Central memory CD8-positive, alpha-beta T cell (primary cell): Measurements from ENCODE around the gene HIPK2.

Source experiments
- ATAC-seq: fragments of 150-1000 bp; cut with Tn5 transposase; replicated peaks from 2 replicates; pipeline ENCODE4 v1.10.0; 2022; ENCODE audit warnings: mild to moderate bottlenecking, moderate FRiP score, moderate number of reproducible peaks; ENCODE audit not compliant: poor library complexity, severe bottlenecking; ENCODE audit errors: extremely low read depth
- DNase-seq, 2 donors: peaks; one replicate each; pipeline ENCODE4 v3.0.0; 2021; ENCODE audit warnings: low spot score in 2 of 2
- H3K27ac Mint-ChIP-seq: one replicate; pipeline ENCODE4 v1.8.0; 2022; ENCODE audit warnings: low read depth, mild to moderate bottlenecking, moderate library complexity, mixed read lengths
- H3K27me3 Mint-ChIP-seq: one replicate; pipeline ENCODE4 v1.8.0; 2022; ENCODE audit warnings: mixed read lengths
- H3K36me3 Mint-ChIP-seq: one replicate; pipeline ENCODE4 v1.8.0; 2022; ENCODE audit warnings: mild to moderate bottlenecking, moderate library complexity, mixed read lengths; ENCODE audit not compliant: insufficient read depth
- H3K4me1 Mint-ChIP-seq: one replicate; pipeline ENCODE4 v1.8.0; 2022; ENCODE audit warnings: mixed read lengths
- H3K4me3 Mint-ChIP-seq: one replicate; pipeline ENCODE4 v1.8.0; 2022; ENCODE audit warnings: mild to moderate bottlenecking, moderate library complexity, mixed read lengths
- H3K9me3 Mint-ChIP-seq: one replicate; pipeline ENCODE4 v1.8.0; 2022; ENCODE audit warnings: mixed read lengths

Gene HIPK2

GRCh38 chr7:139602143-139602722, 175.6 kb downstream of the HIPK2 start:
- no peaks in the 10 kb centered on the region for H3K27me3 Mint-ChIP-seq
- no peaks in the 10 kb centered on the region for H3K4me1 Mint-ChIP-seq
- DNase-seq, result no peak
- ATAC-seq, result no peak
- H3K36me3 Mint-ChIP-seq, result peaks cover 8% of the 10 kb centered on the region
- no peak overlapping the region for H3K27ac Mint-ChIP-seq
- no peaks in the 10 kb centered on the region for H3K9me3 Mint-ChIP-seq
- no peak overlapping the region for H3K4me3 Mint-ChIP-seq

- H3K27ac Mint-ChIP-seq, result no peak overlapping the region
- H3K4me1 Mint-ChIP-seq, result no peaks in the 10 kb centered on the region
- H3K36me3 Mint-ChIP-seq, result peaks cover 8% of the 10 kb centered on the region
- DNase-seq, result no peak
- no peak for ATAC-seq
- no peaks in the 10 kb centered on the region for H3K27me3 Mint-ChIP-seq
- H3K9me3 Mint-ChIP-seq, result no peaks in the 10 kb centered on the region
- H3K4me3 Mint-ChIP-seq, result no peak overlapping the region
These were observed 176.6 kb downstream of the HIPK2 start for GRCh38 chr7:139601176-139601575.

GRCh38 chr7:139600306-139600705, 177.5 kb downstream of the HIPK2 start:
- peaks cover 8% of the 10 kb centered on the region for H3K36me3 Mint-ChIP-seq
- H3K27me3 Mint-ChIP-seq, result no peaks in the 10 kb centered on the region
- H3K4me3 Mint-ChIP-seq, result no peak overlapping the region
- DNase-seq, result no peak
- ATAC-seq, result no peak
- no peaks in the 10 kb centered on the region for H3K9me3 Mint-ChIP-seq
- H3K27ac Mint-ChIP-seq, result no peak overlapping the region
- no peaks in the 10 kb centered on the region for H3K4me1 Mint-ChIP-seq

- Mint-ChIP-seq H3K9me3 (no peaks in the 10 kb centered on the region), H3K27ac (no peak overlapping the region), H3K36me3 (peaks cover 15% of the 10 kb centered on the region), H3K4me1 (no peaks in the 10 kb centered on the region), H3K4me3 (no peak overlapping the region), H3K27me3 (no peaks in the 10 kb centered on the region)
- DNase-seq (no peak), ATAC-seq (no peak)
These were observed 179.2 kb downstream of the HIPK2 start for GRCh38 chr7:139598642-139599041.

- DNase-seq (no peak), ATAC-seq (no peak)
- Mint-ChIP-seq H3K27me3 (no peaks in the 10 kb centered on the region), H3K4me1 (no peaks in the 10 kb centered on the region), H3K4me3 (no peak overlapping the region), H3K36me3 (peaks cover 19% of the 10 kb centered on the region), H3K9me3 (no peaks in the 10 kb centered on the region), H3K27ac (no peak overlapping the region)
These were observed 180.8 kb downstream of the HIPK2 start for GRCh38 chr7:139597028-139597427.

- Mint-ChIP-seq H3K27me3 (no peaks in the 10 kb centered on the region), H3K36me3 (peaks cover 19% of the 10 kb centered on the region), H3K9me3 (no peaks in the 10 kb centered on the region), H3K4me1 (no peaks in the 10 kb centered on the region), H3K4me3 (no peak overlapping the region), H3K27ac (no peak overlapping the region)
- DNase-seq (no peak), ATAC-seq (no peak)
These were observed 181.2 kb downstream of the HIPK2 start for GRCh38 chr7:139596626-139597025.

GRCh38 chr7:139595806-139596205, 182.0 kb downstream of the HIPK2 start:
- Mint-ChIP-seq H3K4me1 (no peaks in the 10 kb centered on the region), H3K27me3 (no peaks in the 10 kb centered on the region), H3K4me3 (no peak overlapping the region), H3K27ac (no peak overlapping the region), H3K36me3 (peaks cover 19% of the 10 kb centered on the region), H3K9me3 (no peaks in the 10 kb centered on the region)
- no peak for ATAC-seq
- no peak for DNase-seq

GRCh38 chr7:139594911-139595476, 182.8 kb downstream of the HIPK2 start:
- Mint-ChIP-seq H3K27ac (no peak overlapping the region), H3K9me3 (no peaks in the 10 kb centered on the region), H3K4me3 (no peak overlapping the region), H3K4me1 (no peaks in the 10 kb centered on the region), H3K36me3 (peaks cover 17% of the 10 kb centered on the region), H3K27me3 (no peaks in the 10 kb centered on the region)
- no peak for DNase-seq
- ATAC-seq, result no peak

GRCh38 chr7:139594090-139594489, 183.7 kb downstream of the HIPK2 start:
- Mint-ChIP-seq H3K27ac (no peak overlapping the region), H3K4me1 (no peaks in the 10 kb centered on the region), H3K9me3 (no peaks in the 10 kb centered on the region), H3K36me3 (peaks cover 16% of the 10 kb centered on the region), H3K27me3 (no peaks in the 10 kb centered on the region), H3K4me3 (no peak overlapping the region)
- ATAC-seq, result no peak
- DNase-seq, result no peak

- Mint-ChIP-seq H3K27ac (no peak overlapping the region), H3K27me3 (no peaks in the 10 kb centered on the region), H3K9me3 (no peaks in the 10 kb centered on the region), H3K4me3 (no peak overlapping the region), H3K36me3 (peaks cover 16% of the 10 kb centered on the region), H3K4me1 (no peaks in the 10 kb centered on the region)
- DNase-seq, result no peak
- ATAC-seq, result no peak
These were observed 184.9 kb downstream of the HIPK2 start for GRCh38 chr7:139592801-139593461.

- H3K9me3 Mint-ChIP-seq, result no peaks in the 10 kb centered on the region
- DNase-seq (no peak), ATAC-seq (no peak)
- no peak overlapping the region for H3K4me3 Mint-ChIP-seq
- no peaks in the 10 kb centered on the region for H3K4me1 Mint-ChIP-seq
- H3K27ac Mint-ChIP-seq, result no peak overlapping the region
- no peaks in the 10 kb centered on the region for H3K27me3 Mint-ChIP-seq
- H3K36me3 Mint-ChIP-seq, result peaks cover 16% of the 10 kb centered on the region
These were observed 186.1 kb downstream of the HIPK2 start for GRCh38 chr7:139591550-139592195.

- H3K36me3 Mint-ChIP-seq, result peaks cover 12% of the 10 kb centered on the region
- DNase-seq, result no peak
- ATAC-seq, result no peak
- H3K27me3 Mint-ChIP-seq, result no peaks in the 10 kb centered on the region
- no peaks in the 10 kb centered on the region for H3K4me1 Mint-ChIP-seq
- no peaks in the 10 kb centered on the region for H3K9me3 Mint-ChIP-seq
- H3K27ac Mint-ChIP-seq, result no peak overlapping the region
- no peak overlapping the region for H3K4me3 Mint-ChIP-seq
These were observed 188.3 kb downstream of the HIPK2 start for GRCh38 chr7:139589474-139589873.

- no peak for ATAC-seq
- Mint-ChIP-seq H3K36me3 (peaks cover 9% of the 10 kb centered on the region), H3K4me3 (no peak overlapping the region), H3K27me3 (no peaks in the 10 kb centered on the region), H3K9me3 (no peaks in the 10 kb centered on the region), H3K4me1 (peaks cover 7% of the 10 kb centered on the region), H3K27ac (no peak overlapping the region)
- DNase-seq, result no peak
These were observed 189.2 kb downstream of the HIPK2 start for GRCh38 chr7:139588632-139589031.
